Activated naive CD4-positive, alpha-beta T cell treated with anti-CD3 and anti-CD28 coated beads, Interleukin-2, amount 50 U/mL, for 72 hours (primary cell): Measurements from ENCODE around the gene RAD1. TPM values are rescaled to one million over a fixed set of nuclear protein-coding genes. Genes with fewer than 3 reads are reported as not detected.

Experiments
- total RNA-seq, 2 donors: library from RNA; stranded (reverse); gene quantifications; one replicate each; pipeline ENCODE4 v1.2.3, GENCODE V29; 2022

Gene RAD1
- total RNA-seq, 2 donors from 2014 or later: 36.8 to 42.6 TPM

Other genes with a start within 250 kb of the RAD1 start
- gene TTC23L, start 76.3 kb downstream of the RAD1 start, total RNA-seq: under 1 TPM; 0.25 to 0.32 TPM
- gene BRIX1, start 207 bp upstream of the RAD1 start, total RNA-seq: 10 to 100 TPM; 62.2 to 73.9 TPM
- 10 to 100 TPM; 56.6 to 83.9 TPM for gene DNAJC21, start 14.1 kb upstream of the RAD1 start, total RNA-seq
- not detected for gene AGXT2, start 132.4 kb upstream of the RAD1 start, total RNA-seq